Measurements from ENCODE around the gene GALNT13.

The GALNT13 gene

DNA sequence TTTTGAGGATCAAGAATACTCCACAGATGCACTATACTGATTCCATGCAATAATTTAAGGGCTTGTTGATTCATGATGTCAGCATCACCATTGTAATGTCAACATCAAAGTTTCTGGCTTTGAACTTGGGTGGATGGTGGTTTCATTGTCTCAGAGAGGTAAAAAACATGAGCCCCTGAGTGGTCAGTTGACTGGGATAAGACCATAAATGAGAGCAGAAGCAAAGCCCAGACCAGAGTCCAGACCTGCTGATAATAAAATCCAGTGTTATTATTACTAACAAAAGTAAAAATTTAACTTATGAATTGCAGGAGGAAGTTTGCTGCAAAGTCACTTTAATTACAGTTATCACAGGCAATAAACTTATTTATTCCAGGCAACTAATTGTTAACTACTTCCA, 358.2 kb downstream of the GALNT13 start:
- no peak for DNase-seq

GRCh38 chr2:154231021-154231420, 359.3 kb downstream of the GALNT13 start:
- DNase-seq = no peak

DNA sequence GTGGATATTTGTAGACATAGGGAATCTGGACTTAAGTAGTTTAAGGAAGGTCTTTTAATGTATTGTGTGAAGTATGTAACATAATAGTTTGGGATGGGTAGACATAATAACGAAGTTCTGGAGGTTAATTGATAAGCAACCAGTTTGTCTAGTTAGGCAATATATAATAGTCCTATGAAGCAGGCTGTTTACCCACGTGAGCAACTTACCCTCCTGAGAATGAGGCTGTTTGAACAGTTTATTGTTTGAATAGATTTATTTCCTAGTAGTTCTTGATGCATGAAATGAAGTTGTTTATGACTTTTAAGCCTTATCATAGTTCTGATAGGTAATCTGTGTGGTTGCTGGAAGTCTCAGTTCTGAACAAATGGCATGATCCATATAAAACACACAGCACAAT, 361.5 kb downstream of the GALNT13 start:
- DNase-seq = no peak

GRCh38 chr2:154238252-154238651, 366.5 kb downstream of the GALNT13 start:
- DNase-seq = no peak

DNA sequence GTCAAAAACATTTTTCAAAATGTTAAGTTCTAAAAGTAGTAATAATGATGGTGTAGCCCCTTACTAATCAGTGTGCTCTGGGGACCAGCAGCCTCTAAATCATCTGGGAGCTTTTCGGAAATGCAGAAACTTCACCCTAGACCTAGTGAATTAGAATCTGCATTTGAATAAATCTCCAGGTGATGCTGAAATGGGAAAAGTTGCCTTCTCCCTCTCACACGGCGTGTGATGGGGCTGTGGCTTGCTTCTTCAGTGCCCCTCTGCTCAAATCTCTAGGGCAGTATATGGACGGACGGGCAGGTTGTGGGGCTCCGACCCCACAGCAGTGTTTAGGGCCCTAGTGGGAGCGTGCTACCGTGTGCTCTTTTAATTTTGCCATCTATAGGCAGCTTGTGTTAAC, 368.6 kb downstream of the GALNT13 start:
- DNase-seq = no peak

DNA sequence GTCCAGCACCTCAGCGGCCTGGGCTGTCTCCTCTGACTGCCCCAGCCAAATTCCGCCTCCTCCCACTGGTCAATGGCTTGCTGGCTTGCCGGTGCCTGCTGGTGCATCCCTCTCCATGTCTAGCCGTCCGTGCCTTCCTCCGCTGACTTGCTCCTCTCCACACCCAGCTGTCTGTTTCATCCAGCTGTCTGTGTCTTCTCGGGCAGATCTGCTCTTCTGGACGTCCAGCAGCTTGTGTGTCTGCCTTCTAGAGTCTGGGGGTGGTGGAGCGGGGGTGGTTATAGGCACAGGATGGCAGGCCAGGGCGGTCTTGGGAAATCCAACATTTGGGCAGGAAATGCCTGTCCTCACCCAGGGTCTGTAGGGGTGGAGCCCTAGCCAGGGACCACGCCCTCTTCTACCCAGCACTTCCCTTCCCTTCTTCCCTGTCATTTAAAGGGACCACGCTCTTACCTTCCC, 369.2 kb downstream of the GALNT13 start:
- no peak for DNase-seq

- no peak for DNase-seq
Measured at GRCh38 chr2:154242687-154243086, 371.0 kb downstream of the GALNT13 start.

- DNase-seq = no peak
Measured at GRCh38 chr2:154243685-154244084, 372.0 kb downstream of the GALNT13 start.

- DNase-seq = no peak
Measured at GRCh38 chr2:154244932-154245331, 373.2 kb downstream of the GALNT13 start.

DNA sequence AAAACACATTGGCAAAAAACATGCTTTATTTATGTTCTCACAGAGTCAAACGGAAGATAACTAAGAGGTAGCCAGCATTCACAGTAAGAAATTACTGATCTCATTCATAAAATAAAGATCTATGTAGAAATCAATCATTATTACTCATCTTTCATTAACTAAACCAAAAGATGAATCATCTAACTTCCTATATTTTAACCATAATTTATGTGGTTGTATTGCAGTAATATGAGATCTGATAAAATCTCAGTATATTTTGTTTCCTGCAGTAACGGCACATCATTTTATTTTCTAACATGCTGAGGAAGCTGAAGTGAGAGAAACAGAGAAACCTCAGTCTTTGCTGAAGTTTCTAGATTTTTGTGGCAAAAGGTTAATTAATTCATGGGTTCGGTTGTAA, 375.8 kb downstream of the GALNT13 start:
- DNase-seq = no peak

GRCh38 chr2:154256136-154256535, 384.4 kb downstream of the GALNT13 start:
- DNase-seq = no peak

GRCh38 chr2:154259030-154259429, 387.3 kb downstream of the GALNT13 start:
- no peak for DNase-seq

GRCh38 chr2:154261473-154262027, 389.8 kb downstream of the GALNT13 start:
- no peak for DNase-seq

DNA sequence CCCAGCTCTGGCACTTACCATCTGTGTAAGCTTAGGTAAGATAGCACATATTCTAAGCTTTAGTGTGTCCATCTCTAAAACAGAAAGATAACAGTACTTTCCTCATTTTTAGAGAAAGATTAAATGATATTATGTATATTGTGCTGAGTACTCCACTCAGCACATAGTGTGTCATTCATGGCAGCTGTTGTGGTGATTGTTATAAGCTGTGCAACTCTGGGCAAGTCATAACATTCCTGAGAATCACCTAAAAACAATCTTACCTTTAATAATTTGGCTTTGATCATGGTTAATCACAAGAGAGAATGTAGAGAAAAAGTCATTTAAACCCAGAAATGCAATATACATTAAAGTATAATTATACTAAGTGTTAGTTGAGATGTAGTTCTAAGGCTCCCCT, 391.5 kb downstream of the GALNT13 start:
- DNase-seq = no peak

DNA sequence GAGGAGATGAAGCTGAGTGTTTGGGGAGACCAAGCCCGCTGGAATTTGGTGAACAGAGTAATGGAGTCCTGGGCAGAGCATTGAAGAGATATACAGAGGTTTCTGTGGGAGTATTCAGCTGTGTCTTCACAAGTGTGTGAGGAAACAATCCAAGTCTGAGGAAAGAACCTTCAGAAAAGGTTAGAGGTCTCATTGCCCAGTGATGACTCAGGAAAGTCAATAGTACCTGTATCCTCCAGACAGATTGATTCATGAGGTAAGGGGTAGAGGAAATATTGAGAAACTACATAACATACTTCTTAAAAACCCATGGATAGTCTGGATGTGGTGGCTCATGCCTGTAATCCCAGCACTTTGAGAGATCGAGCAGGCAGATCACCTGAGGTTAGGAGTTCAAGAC, 392.3 kb downstream of the GALNT13 start:
- no peak for DNase-seq

GRCh38 chr2:154267983-154268382, 396.3 kb downstream of the GALNT13 start:
- no peak for DNase-seq

DNA sequence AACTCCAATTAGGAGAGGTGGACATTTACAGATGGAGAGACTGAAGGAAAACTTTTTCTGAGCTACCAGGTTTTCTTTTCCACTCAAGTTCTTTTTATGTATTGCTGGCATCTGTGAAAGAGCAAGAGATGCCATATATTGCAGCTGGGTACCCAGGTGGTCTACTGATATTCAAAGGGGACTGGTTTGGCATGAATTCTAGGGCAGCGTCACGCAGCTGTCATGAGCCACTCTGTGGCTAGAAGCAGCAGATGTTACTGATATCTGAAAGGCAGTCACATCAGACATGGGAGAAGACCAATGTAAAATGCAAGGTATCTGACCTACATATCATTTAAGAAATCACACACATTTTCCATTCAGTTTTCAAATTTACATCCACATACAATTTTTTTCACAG, 408.8 kb downstream of the GALNT13 start:
- no peak for DNase-seq

DNA sequence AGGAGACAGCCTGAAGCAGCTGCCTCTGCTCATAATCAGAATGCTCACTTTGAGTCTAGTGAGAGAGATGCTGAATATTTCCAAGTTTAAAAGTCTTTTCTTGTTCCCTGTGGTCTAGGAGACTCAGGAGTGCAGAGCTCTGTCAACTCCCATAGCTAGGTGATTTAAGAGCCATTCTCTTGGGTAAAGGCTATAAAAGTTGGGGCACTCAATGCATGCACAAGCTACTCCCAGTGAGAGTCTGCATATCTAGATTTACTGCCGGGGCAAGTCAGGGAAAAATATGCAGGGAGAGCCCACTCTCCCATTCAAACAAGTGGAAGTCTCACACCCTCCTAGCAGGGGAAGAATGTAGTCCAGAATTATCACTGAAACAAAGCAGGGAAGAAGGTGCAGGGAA, 418.1 kb downstream of the GALNT13 start:
- no peak for DNase-seq

GRCh38 chr2:154291511-154291910, 419.8 kb downstream of the GALNT13 start:
- no peak for DNase-seq

DNA sequence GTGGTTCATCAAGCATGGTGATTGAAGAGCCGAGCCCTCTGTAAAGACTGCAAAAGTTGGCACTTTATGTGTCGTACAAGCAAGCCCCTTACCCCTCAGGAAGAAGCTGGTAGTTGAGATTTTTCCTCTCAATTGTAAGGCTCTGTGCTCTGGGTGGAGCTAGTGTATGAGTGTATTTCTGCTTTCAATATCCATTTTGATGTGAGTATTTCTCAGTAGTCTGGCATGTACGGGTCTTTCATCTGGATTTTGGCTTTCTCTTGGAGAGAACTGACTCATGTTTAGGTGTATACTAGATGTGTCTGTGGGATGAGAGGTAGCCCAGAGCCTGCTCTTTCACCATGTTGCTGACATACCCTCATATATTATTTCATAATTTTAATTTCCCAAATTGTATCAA, 420.2 kb downstream of the GALNT13 start:
- no peak for DNase-seq

GRCh38 chr2:154293864-154294263, 422.1 kb downstream of the GALNT13 start:
- no peak for DNase-seq

DNA sequence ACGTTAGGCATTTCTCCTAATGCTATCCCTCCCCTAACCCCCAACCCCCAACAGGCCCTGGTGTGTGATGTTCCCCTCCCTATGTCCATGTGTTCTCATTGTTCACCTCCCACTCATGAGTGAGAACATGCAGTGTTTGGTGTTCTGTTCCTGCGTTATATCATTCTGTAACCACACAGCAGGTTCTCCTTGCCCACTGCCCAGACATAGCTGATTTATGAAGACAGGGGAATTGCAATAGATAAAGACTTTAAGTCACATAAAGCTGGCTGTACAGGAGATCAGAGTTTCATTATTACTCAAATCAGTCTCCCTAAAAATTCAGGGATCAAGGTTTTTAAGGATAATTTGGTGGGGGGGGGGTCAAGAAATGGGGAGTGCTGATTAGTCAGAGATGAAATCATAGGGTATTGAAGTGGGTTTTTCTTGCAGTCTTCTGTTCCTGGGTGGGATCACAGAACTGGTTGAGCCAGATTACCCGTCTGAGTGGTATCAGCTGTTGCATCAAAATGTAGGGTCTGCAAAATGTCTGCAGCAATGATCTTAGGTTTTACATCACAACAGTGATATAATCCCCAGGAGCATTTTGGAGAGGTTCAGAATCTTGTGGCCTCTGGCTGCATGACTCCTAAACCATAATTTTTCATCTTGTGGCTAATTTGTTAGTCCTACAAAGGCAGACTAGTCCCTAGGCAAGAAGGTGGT, 434.7 kb downstream of the GALNT13 start:
- no peak for DNase-seq

DNA sequence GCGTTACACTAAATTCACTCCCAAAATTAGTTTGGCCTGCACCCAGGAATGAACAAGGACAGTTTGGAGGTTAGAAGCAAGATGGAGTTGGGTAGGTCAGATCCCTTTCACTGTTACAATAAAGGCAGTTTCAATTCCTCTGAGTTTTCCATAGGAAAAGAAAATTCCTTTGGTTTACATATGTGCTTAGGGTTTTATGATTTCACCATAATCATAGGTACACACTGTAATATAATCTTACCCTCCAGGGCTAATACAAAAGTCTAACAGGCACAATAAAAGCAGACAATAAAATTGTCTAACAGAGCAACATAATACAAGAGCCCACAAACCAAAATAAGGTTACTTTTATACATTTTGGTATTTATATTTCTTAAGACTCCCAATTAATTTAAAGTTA, 435.3 kb downstream of the GALNT13 start:
- DNase-seq = no peak

DNA sequence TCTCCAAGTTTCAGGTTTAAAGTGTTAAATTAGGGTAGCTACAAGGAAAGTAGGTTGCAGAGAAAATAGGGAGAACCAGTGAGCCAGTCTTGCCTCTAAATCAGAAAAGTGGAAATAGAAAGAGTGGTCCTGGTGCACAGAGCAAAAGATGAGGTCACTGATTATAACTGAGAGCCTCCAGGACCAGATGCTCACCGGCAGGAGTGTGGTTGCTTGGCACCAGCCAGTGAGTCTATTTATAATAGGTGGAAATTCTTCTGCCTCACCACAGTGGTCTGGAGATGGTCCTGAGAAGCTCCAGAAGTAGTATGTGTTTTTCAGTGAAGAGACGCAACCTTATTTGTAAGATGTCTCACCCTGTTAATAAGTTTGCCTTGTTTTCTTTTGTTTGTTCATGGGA, 452.9 kb downstream of the GALNT13 start:
- DNase-seq = no peak

DNA sequence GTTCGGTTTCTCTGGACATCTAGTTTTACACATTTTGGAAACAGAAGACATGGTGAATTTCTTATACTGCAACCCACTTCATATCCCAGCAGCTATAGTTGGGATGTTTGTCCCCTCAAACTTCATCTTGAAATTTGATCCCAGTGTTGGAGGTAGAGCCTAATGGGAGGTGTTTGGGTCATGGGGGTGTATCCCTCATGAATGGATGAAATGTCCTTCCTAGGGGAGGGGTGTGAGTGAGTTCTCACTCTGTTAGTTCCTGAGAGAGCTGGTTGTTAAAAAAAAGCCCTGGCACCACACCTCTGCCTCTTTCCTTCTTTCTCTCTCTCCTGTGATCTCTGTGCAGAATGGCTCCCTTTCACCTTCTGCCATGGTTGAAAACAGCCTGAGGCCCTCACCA, 457.8 kb downstream of the GALNT13 start:
- DNase-seq = no peak

Measured in CD4-positive, alpha-beta T cell treated with Interferon alpha-2 for 1 hour (primary cell).